ENCODE measurements around the gene SF3B6. TPM values are rescaled to one million over a fixed set of nuclear protein-coding genes. Genes with fewer than 3 reads are reported as not detected.
A peak's percentile ranks its signal among the peaks of the same experiment; 100 is the strongest.
"Not testable (repeated sequence)": the region's sequence is repeated elsewhere in the genome, so short reads cannot be mapped to it uniquely, and the experiment has no call there.

SF3B6 gene
- polyA plus RNA-seq, 3 donors = 67.6 to 172 (median 146) TPM

GRCh38 chr2:24101992-24102391, 25.9 kb upstream of the SF3B6 start:
- H3K4me1 ChIP-seq (ENCODE audit: control insufficient read depth in 1 of 2, insufficient read depth in 2 of 2, low read length in 2 of 2) = no peaks in the 10 kb centered on the region
- peaks cover 19 to 49% of the 10 kb centered on the region in 2 donors for H3K36me3 Mint-ChIP-seq
- H3K4me2 ChIP-seq (replicated peaks; ENCODE audit: extremely low read depth, low read length, poor library complexity, severe bottlenecking) = no peak overlapping the region
- no peaks in the 10 kb centered on the region for H3K27me3 ChIP-seq (ENCODE audit: control insufficient read depth in 2 of 2, insufficient read depth in 2 of 2, low read length in 2 of 2)
- intact Hi-C loops (cut with micrococcal nuclease) = no loop called here
- no peaks in the 10 kb centered on the region for H3K79me2 ChIP-seq (ENCODE audit: insufficient read depth, low read length)
- peaks cover 13 to 20% of the 10 kb centered on the region in 2 donors for H3K36me3 ChIP-seq (replicated peaks in 1 of 2; ENCODE audit: control insufficient read depth in 1 of 2, insufficient read depth in 2 of 2, low read length in 2 of 2)
- H3K4me3 ChIP-seq (replicated peaks in 1 of 3; ENCODE audit: low read depth in 2 of 3, low read length in 3 of 3) = no peak overlapping the region
- no peak for TF ChIP-seq CTCF (IDR thresholded peaks at IDR 0.05)
- H3K27ac Mint-ChIP-seq = no peak overlapping the region
- peaks cover 25 to 50% (median 38%) of the 10 kb centered on the region in 7 donors for H3K9me3 Mint-ChIP-seq
- no peak for DNase-seq
- H3K9ac ChIP-seq (ENCODE audit: insufficient read depth, low read length, poor library complexity, severe bottlenecking) = no peak overlapping the region
- no peaks in the 10 kb centered on the region for H3K4me1 Mint-ChIP-seq
- no peak overlapping the region for H2AFZ ChIP-seq (ENCODE audit: insufficient read depth, low read depth, low read length, poor library complexity, severe bottlenecking)
- peaks cover 6 to 22% of the 10 kb centered on the region in 2 donors for H3K9me3 ChIP-seq (replicated peaks in 1 of 2; ENCODE audit: control insufficient read depth in 1 of 2, insufficient read depth in 1 of 2, low read length in 2 of 2)
- H3K27ac ChIP-seq (ENCODE audit: low read depth in 1 of 2, low read length in 2 of 2) = no peak overlapping the region
- WGBS (ENCODE audit: insufficient coverage) = no CpG with 5 or more reads among the region's 2 CpGs
- H3K4me3 Mint-ChIP-seq = no peak overlapping the region
- no peaks in the 10 kb centered on the region for H4K20me1 ChIP-seq (ENCODE audit: insufficient read depth, low read length)
- peaks cover 0 to 2% (median 0%) of the 10 kb centered on the region in 3 donors for H3K27me3 Mint-ChIP-seq (ENCODE audit: low read depth in 3 of 3)

DNA sequence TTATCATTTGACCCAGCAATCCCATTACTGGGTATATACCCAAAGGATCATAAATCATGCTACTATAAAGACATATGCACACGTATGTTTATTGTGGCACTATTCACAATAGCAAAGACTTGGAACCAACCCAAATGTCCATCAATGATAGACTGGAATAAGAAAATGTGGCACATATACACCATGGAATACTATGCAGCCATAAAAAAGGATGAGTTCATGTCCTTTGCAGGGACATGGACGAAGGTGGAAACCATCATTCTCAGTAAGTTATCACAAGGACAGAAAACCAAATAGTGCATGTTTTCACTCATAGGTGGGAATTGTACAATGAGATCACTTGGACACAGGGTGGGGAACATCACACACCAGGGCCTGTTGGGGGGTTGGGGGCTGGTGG, 24.6 kb upstream of the SF3B6 start:
- H3K27ac Mint-ChIP-seq, H3K4me1 Mint-ChIP-seq: not testable (repeated sequence)
- H3K36me3 Mint-ChIP-seq = peaks cover 28 to 54% of the 10 kb centered on the region in 2 donors

GRCh38 chr2:24095171-24095677, 19.1 kb upstream of the SF3B6 start:
- H3K36me3 ChIP-seq (replicated peaks in 1 of 2; ENCODE audit: control insufficient read depth in 1 of 2, insufficient read depth in 2 of 2, low read length in 2 of 2) = peaks cover 15 to 35% of the 10 kb centered on the region in 2 donors
- H4K20me1 ChIP-seq (ENCODE audit: insufficient read depth, low read length); H3K4me3 Mint-ChIP-seq; H3K4me1 ChIP-seq (ENCODE audit: control insufficient read depth in 1 of 2, insufficient read depth in 2 of 2, low read length in 2 of 2); H3K4me1 Mint-ChIP-seq; H3K4me3 ChIP-seq (replicated peaks in 1 of 3; ENCODE audit: low read depth in 2 of 3, low read length in 3 of 3); H3K27me3 Mint-ChIP-seq (ENCODE audit: low read depth in 3 of 3); intact Hi-C loops (cut with micrococcal nuclease); DNase-seq; H3K4me2 ChIP-seq (replicated peaks; ENCODE audit: extremely low read depth, low read length, poor library complexity, severe bottlenecking); H2AFZ ChIP-seq (ENCODE audit: insufficient read depth, low read depth, low read length, poor library complexity, severe bottlenecking); H3K9me3 ChIP-seq (replicated peaks in 1 of 2; ENCODE audit: control insufficient read depth in 1 of 2, insufficient read depth in 1 of 2, low read length in 2 of 2); H3K9ac ChIP-seq (ENCODE audit: insufficient read depth, low read length, poor library complexity, severe bottlenecking); H3K27me3 ChIP-seq (ENCODE audit: control insufficient read depth in 2 of 2, insufficient read depth in 2 of 2, low read length in 2 of 2); H3K27ac ChIP-seq (ENCODE audit: low read depth in 1 of 2, low read length in 2 of 2); H3K79me2 ChIP-seq (ENCODE audit: insufficient read depth, low read length): not testable (repeated sequence)
- Mint-ChIP-seq H3K9me3 (peaks cover 12 to 28% (median 19%) of the 10 kb centered on the region in 7 donors), H3K27ac (peak overlapping the region in 2 of 7 donors; percentile 57 to 60), H3K36me3 (peaks cover 40 to 62% of the 10 kb centered on the region in 2 donors)
- 97% methylated on average over 15 of the region's 17 CpGs for WGBS (ENCODE audit: insufficient coverage)

More for the DNA sequence above, 24.6 kb upstream of the SF3B6 start:
- DNase-seq; H3K79me2 ChIP-seq (ENCODE audit: insufficient read depth, low read length); H4K20me1 ChIP-seq (ENCODE audit: insufficient read depth, low read length); H3K27me3 ChIP-seq (ENCODE audit: control insufficient read depth in 2 of 2, insufficient read depth in 2 of 2, low read length in 2 of 2); H3K27me3 Mint-ChIP-seq (ENCODE audit: low read depth in 3 of 3); H3K9ac ChIP-seq (ENCODE audit: insufficient read depth, low read length, poor library complexity, severe bottlenecking); H2AFZ ChIP-seq (ENCODE audit: insufficient read depth, low read depth, low read length, poor library complexity, severe bottlenecking); H3K4me2 ChIP-seq (replicated peaks; ENCODE audit: extremely low read depth, low read length, poor library complexity, severe bottlenecking); H3K4me3 ChIP-seq (replicated peaks in 1 of 3; ENCODE audit: low read depth in 2 of 3, low read length in 3 of 3); H3K4me3 Mint-ChIP-seq; H3K4me1 ChIP-seq (ENCODE audit: control insufficient read depth in 1 of 2, insufficient read depth in 2 of 2, low read length in 2 of 2); H3K27ac ChIP-seq (ENCODE audit: low read depth in 1 of 2, low read length in 2 of 2); intact Hi-C loops (cut with micrococcal nuclease): not testable (repeated sequence)
- H3K9me3 Mint-ChIP-seq = peaks cover 18 to 46% (median 31%) of the 10 kb centered on the region in 7 donors
- no CpG with 5 or more reads among the region's 2 CpGs for WGBS (ENCODE audit: insufficient coverage)
- Histone ChIP-seq H3K9me3 (replicated peaks in 1 of 2; ENCODE audit: control insufficient read depth in 1 of 2, insufficient read depth in 1 of 2, low read length in 2 of 2) (peaks cover 6 to 17% of the 10 kb centered on the region in 2 donors), H3K36me3 (replicated peaks in 1 of 2; ENCODE audit: control insufficient read depth in 1 of 2, insufficient read depth in 2 of 2, low read length in 2 of 2) (peaks cover 18 to 27% of the 10 kb centered on the region in 2 donors)

- H3K36me3 ChIP-seq (replicated peaks in 1 of 2; ENCODE audit: control insufficient read depth in 1 of 2, insufficient read depth in 2 of 2, low read length in 2 of 2) = peaks cover 15 to 35% of the 10 kb centered on the region in 2 donors
- H3K27me3 ChIP-seq (ENCODE audit: control insufficient read depth in 2 of 2, insufficient read depth in 2 of 2, low read length in 2 of 2); H4K20me1 ChIP-seq (ENCODE audit: insufficient read depth, low read length); H3K4me3 ChIP-seq (replicated peaks in 1 of 3; ENCODE audit: low read depth in 2 of 3, low read length in 3 of 3); H3K4me3 Mint-ChIP-seq; H3K9me3 ChIP-seq (replicated peaks in 1 of 2; ENCODE audit: control insufficient read depth in 1 of 2, insufficient read depth in 1 of 2, low read length in 2 of 2); H3K4me2 ChIP-seq (replicated peaks; ENCODE audit: extremely low read depth, low read length, poor library complexity, severe bottlenecking); H2AFZ ChIP-seq (ENCODE audit: insufficient read depth, low read depth, low read length, poor library complexity, severe bottlenecking); intact Hi-C loops (cut with micrococcal nuclease); H3K27ac ChIP-seq (ENCODE audit: low read depth in 1 of 2, low read length in 2 of 2); H3K4me1 ChIP-seq (ENCODE audit: control insufficient read depth in 1 of 2, insufficient read depth in 2 of 2, low read length in 2 of 2); H3K9ac ChIP-seq (ENCODE audit: insufficient read depth, low read length, poor library complexity, severe bottlenecking); DNase-seq; H3K27ac Mint-ChIP-seq; H3K27me3 Mint-ChIP-seq (ENCODE audit: low read depth in 3 of 3); H3K79me2 ChIP-seq (ENCODE audit: insufficient read depth, low read length): not testable (repeated sequence)
- WGBS (ENCODE audit: insufficient coverage) = no CpG with 5 or more reads among the region's 5 CpGs
- H3K9me3 Mint-ChIP-seq = peaks cover 3 to 17% (median 13%) of the 10 kb centered on the region in 7 donors
- peaks cover 42 to 82% of the 10 kb centered on the region in 2 donors for H3K36me3 Mint-ChIP-seq
- H3K4me1 Mint-ChIP-seq = peaks cover 11% of the 10 kb centered on the region
Observed at GRCh38 chr2:24093270-24093669, 17.1 kb upstream of the SF3B6 start.
